NCI-H187 treated with DMSO at 0.1 percent for 48 hours (cell line): ENCODE data around the gene ABCA1.
"Not testable (repeated sequence)": the region's sequence is repeated elsewhere in the genome, so short reads cannot be mapped to it uniquely, and the experiment has no call there.

ENCODE experiments used
- DNase-seq: peaks from one replicate; lab custom pipeline; 2025; lab: John Stamatoyannopoulos, UW

ABCA1 gene

DNA sequence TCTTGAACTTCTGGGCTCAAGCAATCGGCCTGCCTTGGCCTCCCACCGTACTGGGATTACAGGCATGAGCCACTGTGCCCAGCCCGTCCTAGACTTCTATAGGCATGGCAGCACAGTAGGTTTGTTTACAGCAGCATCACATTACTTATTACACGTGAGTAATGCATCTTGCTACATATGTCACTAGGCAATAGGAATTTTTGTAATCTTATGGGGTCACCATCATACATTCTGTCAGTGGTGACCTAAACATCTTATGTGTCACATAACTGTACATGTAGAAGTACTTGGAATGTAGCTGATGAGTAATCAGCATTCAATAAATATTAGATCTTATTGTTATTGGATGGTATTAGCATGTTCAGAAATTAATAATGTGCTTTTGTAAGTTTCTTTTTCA, 22.9 kb upstream of the ABCA1 start:
- DNase-seq, result no peak

DNA sequence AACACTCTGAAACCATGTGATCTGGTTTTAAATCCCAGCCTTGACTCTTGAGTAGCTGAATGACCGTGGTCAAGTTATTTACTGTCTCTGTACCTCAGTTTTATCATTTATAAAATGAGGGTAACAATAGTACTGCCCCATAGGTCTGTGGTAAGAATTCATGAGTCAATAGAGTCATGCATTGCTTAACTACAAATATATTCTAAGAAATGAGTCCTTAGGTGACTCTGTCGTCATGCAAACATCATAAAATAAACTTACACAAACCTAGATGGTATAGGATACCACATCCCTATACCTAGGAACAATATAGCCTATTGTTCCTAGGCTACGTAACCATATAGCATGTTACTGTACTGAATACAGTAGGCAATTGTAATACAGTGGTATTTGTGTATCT, 20.3 kb upstream of the ABCA1 start:
- no peak for DNase-seq

DNA sequence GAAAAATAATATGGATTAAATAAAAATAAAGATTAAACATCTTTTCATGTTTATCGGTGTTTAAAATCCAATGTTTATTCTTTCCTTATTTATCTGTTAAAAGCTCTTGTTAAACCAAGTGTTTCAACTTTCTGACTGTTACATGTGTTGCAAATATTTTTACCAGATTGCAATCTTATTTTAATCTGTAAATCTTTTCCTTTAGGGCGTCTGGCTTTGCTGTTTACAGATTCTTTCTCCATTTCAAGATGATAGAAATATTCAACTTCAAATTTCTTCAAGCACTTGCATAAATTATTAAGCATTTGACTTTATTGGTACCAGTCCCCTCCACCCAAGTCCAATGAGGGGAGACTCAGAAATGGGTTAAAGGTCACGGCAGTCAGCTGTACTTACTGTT, 16.9 kb upstream of the ABCA1 start:
- DNase-seq, result no peak

DNA sequence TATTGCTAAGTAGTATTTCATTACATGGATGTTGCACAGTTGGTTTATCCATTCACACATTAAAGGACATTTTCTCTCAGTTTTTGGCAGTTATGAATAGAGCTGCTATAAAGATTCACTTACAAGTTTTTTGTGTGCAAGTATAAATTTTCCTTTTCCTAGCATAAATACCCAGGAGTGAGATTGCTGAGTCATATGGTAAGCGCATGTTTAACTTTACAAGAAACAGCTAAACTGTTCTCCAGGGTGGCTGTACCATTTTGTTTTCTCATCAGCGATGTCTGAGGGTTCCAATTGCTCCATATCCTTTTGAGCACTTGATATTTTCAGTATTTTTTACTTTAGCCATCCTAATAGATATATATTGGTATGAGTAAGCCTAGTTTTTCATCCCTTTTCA, 16.4 kb upstream of the ABCA1 start:
- no peak for DNase-seq

DNA sequence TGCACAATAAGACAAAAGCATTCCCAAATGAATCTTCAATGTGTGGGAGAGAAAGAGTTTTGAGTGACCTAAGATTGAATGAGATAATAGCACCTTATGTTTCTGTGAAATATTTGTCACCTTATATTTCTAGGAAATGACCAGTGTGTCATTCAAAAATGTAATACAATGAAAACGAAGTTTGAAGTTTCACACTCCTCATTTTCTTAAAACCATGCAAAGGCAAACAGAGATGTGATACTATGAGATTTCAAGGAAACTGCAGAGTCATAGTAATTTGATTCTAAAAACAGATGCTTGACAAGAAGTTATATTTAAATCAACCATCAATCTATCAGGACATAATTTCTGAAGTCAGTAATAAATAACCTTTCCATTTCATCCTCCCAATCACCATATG, 13.6 kb upstream of the ABCA1 start:
- DNase-seq, result no peak

DNA sequence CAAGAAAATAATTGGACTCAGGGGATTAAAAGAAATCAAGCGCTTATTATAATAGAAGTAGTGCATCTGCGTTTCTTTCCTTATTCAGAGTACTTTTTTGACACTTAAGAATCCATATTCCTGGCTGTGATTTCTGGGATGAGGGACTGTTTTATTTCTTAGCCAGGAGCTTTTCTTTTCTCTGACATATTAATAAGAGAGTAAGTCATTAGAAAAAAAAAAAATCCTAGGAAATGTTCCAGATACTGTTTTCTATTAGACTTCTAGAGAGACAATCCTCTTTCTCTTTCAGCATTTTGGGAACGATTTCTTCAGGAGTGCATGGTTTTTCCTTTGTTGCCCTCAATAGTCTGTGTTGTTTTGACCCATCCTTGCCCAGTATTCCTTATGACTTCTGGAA, 8.3 kb upstream of the ABCA1 start:
- DNase-seq, result no peak

DNA sequence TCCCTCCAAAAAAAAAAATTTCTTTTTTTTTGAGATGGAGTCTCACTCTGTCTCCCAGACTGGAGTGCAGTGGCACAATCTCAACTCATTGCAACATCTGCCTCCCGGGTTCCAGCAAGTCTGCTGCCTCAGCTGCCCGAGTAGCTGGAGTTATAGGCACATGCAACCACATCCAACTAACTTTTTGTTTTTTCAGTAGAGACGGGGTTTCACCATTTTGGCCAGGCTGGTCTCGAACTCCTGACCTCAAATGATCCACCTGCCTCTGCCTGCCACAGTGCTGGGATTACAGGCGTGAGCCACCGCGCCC, 7.5 kb upstream of the ABCA1 start:
- not testable (repeated sequence) for DNase-seq

DNA sequence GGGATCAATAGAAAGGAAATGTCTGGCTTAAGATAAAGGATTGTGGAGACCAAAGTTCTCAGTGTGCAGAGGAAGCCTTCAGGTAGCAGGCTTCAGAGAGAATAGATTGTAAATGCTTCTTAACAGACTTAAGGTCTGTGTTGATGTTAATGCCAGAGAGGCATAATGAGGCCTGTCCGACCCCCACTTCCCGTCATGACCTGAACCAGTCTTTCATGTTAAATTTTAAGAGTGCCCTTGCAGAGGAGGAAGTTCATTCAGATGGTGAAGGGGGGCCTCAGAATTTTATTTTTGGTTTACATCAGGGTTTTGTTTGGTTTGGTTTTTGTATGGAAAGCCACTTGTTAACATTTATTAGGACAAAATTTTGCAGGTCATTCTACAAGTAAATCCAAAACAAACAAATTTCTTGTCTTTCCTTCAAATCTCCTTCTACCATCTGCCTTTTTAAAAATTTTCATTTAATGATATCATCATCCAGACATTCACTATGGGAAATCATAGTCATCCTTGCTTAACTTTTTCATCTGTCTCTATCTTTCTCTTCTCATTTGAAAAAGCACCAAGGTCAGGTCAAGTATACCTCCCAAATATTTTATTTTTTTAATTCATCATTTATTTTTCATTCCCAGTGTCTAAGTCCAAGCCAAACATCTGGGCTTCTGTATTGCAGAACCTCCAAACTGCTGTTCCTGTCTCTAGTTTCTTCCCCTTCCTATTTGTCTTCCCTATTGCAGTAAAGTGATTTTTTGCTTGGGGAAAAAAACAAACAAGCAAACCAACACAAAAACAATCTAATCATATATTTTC, 6.9 kb upstream of the ABCA1 start:
- no peak for DNase-seq

DNA sequence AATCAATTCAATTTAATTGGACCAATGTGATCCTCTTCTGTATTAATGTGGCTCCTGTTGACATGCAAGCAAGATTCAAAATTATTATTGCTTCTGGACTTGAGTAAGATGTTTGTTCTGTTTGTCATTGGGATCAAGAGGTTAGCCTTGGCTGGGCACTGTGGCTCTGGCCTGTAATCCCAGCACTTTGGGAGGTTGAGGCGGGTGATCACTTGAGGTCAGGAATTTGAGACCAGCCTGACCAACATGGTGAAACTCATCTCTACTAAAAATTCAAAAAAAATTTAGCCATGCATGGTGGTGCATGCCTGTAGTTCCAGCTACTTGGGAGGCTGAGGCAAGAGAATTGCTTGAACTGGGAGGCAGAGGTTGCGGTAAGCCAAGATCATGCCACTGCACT, 5.1 kb upstream of the ABCA1 start:
- DNase-seq, result not testable (repeated sequence)

DNA sequence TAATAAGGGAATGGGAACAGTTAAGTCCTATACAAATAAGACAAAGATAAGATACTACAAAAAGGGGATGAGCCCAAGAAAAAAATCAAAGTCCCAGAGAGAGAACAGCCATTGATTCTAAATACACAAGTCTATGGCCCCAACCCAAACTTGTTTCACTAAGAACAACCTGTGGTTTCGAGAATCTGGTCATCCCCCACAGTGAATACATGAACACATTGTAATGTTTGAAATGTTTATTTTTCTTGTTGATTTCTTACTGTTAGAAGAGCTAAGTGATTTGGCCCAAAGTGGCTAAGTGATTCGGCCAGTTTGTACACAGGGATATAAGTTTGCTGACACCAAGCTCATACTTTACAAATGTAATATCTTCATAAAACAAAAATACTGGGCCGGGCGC, 3.3 kb upstream of the ABCA1 start:
- DNase-seq, result no peak

DNA sequence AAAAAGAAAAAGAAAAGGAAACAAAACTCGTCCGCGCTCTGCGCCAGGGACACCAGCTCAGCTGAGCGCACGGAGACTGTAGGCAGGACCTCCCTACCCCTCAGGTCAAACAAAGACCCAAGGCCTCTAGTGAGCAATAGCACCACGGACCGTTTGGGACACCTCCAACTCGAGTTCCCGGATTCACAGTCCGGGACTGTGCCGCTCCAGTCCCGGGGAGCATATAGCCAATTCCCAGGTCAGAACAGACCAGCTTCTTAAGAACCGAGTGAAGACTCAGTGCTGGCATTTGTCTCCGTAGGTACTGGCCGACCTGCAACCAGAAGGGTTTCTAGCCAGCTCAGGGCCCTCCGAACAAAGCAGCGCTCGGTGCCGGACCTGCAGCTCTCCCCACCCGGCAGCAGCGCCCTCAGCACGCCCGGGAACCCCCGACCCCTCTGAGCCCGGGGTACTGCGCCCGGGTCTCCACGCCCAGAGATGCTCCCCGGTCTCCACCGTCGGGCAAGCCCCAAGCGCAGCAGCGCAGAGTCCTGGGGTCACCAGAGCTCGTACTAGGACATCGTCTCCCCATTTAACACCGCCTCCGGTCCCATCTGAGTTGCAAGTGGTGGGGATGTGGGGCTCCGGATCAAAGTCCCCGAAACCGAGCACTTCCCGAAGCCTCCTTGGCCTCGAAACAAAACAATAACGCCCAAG, 591 bp downstream of the ABCA1 start:
- DNase-seq, result no peak

DNA sequence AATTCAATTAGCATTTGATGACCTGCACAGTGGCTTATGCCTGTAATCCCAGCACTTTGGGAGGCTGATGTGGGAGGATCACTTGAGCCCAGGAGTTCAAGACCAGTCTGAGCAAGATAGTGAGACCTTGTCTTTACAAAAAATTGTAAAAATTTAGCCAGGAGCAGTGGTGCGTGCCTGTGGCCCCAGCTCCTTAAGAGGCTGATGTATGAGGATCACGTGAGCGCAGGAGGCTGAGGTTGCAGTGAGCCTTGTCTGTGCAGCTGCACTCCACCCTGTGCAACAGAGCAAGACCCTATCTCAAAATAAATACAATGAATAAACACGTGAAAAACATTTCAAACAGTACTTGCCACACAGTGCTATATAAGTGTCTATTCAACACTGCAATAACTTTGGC, 4.2 kb downstream of the ABCA1 start:
- no peak for DNase-seq

DNA sequence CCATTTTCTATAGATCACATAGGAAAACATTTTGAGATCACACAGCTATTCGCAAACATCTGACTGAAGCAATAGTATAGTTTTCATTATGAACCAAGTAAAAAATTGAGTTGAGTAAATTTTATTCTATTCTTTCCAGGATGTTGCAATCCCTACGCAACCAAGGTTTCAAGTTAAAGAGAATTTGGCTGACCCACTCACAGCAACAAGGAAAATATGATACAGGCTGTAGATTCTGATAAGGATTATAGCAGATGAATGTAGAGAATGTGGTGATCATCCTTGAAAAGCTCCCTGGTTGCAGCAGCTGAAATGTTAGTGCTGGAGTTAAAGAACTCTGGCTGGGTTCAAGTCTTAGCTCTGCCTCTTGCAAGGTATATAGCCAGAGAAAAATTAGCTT, 4.7 kb downstream of the ABCA1 start:
- DNase-seq, result no peak

DNA sequence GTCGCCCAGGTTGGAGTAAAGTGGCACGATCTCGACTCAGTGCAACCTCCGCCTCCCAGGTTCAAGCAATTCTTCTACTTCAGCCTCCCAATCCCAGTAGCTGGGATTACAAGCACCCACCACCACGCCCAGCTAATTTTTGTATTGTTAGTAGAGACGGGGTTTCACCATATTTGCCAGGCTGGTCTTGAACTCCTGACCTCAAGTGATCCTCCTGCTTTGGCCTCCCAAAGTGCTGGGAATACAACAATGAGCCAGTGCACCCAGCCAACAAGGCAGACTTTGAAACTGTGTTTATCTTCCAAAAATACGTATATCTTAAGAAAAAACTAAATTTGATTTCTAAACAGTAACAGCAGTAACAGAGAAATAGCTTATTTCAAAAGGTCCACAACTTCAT, 5.2 kb downstream of the ABCA1 start:
- DNase-seq, result not testable (repeated sequence)

DNA sequence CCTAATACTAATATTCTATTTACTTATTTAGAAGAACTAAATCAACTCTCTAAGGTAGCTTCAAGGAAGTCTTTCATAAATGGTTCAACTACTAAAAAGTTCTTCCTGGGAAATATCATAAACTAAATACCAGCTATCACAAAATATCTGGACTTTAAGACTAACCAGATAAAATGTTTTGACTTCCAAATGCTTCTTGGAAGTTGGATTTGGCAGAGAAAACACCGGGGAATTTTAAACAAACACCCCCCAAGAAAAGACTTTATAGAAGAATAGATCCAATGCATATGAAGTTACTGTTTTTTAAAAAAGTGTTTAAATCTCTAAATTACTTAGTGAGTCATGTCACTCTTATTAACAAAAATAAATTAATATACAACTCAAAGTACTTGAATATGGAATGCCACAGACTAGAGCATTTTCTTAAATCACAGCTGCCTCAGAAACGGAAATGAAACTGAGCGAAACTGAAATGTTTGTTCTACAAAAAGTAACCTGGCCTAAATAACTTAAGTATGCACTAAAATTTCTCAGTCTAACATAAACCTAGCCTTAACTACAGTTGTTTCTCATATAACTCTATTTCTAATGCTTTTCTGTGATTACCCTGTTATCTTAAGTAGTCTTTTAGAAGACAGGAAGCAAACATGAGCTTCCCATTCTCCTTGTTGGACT, 6.8 kb downstream of the ABCA1 start:
- DNase-seq, result no peak

DNA sequence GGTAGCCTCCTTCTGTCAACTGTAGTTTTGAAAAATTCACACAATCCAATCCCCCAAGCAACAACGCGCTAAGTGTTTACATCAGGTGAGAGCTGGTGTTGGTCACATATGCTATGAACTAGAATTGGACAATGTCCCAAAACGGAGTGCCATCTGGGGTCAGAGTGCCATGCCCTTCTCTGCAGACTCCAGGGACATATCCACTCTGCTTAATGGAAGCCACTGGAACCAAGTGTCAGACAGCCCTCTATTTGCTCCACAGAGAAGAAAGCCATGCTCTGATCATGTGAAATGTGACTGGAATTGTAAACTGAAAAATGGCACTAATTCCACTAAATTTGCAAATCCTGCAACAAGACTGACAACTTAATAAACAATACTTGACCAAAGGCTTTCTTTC, 12.2 kb downstream of the ABCA1 start:
- no peak for DNase-seq

DNA sequence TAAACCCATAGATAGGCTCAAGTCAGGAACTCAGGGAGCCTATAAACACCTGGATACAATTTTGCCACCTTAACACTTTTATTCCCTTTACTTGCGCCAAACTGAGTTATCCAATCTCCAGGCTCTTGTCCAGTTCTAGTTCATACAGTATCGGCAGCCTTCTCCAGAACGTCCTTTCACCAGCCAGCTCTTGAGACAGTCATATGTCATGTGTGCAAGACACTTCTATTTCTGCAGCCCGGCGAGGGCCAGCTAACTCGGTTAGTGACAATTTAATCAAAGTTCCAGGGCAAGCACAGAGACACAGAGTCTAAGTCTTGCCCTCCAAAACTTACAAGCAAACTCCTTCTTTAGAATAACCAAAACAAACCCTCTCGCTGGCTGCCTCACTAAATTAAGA, 12.9 kb downstream of the ABCA1 start:
- no peak for DNase-seq

DNA sequence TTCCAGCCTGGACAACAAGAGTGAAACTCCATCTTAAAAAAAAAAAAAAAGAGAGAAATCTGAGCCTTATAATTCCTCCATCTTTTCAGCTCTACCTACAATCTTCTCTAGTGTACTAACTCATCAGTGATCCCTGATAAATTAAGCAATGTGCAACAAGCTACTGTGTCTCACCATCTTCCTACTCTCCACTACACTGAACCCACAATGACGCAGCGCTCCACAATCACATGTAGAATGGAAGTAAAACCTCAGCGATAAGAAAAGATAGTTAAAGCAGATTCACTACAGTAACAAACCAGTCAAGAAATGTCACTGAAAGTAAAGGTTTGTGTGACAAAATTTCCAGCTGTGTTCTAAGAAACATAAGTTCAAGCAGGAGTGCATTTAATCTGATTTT, 13.5 kb downstream of the ABCA1 start:
- no peak for DNase-seq

DNA sequence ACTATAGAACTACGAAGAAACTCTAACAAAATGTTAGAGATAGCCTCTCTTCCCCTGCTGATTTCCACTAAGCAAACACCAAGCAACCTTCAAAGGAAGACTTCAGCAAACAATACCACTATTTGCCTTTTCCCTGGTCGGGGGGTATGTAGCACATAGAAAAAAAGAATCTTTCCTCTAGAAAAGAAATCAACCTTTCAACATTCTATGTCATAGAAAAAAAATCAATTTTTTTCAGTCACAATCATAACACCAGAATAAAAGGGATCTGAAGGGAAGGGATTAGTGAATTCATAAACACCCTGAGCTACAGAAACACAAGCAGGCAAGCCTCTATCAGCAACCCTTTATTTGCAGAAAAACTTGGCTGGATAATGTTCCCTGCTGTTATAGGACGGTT, 15.3 kb downstream of the ABCA1 start:
- DNase-seq, result no peak

DNA sequence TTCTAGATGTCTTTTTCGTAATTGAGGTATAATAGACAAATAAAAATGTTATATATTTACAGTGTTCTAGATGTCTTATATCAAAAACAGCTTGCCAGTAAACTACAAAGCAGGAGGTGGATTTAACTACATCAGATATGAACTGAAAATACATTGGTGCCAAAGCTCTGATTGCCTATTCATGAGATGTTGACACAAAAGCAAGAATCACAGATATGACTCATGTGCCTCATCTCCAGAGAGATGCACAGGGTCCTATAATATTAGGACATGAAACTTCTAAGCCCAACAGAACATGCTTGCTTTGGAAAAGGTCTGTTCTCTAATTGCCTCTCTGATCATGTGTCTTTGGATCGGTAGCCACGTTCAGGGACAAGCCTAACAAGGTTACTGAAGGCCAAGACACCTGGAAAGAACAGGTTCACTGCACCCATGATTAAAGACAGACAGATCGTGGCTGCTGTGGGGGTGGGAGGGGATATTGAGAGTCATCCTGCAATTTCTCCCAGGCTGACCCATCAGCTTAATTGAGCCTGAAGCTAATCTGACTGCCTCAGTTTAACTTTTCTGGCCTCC, 16.8 kb downstream of the ABCA1 start:
- no peak for DNase-seq

DNA sequence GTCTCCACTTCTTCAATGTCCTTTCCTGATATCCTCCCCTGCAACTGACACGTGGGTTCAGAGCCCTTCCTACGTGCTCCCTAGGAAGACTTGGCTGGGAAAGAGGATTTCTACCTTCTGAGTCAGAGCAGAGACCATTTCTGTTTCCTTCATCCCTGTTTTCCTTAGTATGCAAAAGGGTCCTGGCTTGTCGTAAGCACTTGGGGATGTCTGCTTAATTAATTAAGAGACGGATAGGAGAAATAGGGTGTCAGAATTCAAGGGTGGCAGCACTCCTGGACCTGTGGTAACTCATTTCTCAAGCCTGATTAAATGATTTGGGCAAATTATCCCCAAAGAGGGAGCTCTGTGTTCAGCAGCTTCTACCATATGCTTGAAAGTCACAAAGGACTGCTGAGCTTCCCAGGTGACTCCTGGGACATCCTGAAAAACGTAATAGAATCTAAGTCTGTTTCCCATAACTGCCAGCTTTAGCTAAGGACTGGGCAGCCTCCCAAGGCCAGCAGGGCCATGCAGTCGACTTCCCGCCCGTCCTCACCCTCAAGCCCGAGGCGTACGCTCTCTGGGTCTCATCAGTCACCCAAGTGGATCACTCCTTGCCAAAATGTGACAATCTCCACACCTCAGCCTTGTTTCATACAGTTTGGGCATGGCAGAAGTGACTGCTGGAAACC, 20.5 kb downstream of the ABCA1 start:
- no peak for DNase-seq

DNA sequence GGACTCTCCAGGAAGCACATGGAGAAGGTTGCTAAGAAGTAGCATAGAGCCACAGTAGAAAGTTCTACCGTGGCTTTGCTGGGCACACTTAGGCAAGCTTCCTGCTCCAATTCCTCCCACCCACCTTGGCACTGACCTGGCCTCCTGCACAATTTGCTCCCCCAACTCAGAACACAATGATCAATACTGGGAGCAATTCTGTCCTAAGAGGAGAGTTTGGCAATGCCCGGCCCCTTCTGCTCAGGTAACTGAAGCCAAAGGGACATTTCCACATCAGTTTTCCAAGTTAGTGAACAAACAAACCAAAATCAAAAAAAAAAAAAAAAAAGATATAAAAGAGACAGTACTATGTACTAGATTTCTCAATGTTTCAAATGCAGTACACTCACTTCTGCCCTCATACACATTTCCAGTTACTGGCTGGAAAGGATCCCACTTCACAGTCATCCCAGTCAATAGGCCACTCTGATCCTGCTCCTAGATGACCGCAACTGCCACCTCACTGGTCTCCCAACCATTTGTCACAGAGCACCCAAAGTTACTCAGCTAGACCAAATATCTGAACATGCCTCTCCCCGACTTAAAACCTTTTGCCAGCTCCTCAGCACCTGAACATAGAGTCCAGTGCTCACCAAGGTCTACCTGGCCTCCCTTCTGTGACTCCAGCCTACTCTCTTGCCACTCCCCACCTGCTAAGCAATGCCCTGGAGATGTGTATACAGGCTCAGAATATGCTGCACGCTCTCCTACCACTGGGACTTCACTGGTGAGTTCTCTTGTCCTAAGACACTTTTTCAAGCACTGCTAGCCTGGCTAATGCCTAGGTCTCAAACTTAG, 21.3 kb downstream of the ABCA1 start:
- DNase-seq, result no peak
